NCI-H146 treated with DMSO at 0.1 percent for 48 hours (cell line): Measurements from ENCODE around the gene SLC46A3.
"Not testable (repeated sequence)": the region's sequence is repeated elsewhere in the genome, so short reads cannot be mapped to it uniquely, and the experiment has no call there.

Source experiments
- DNase-seq: peaks from one replicate; lab custom pipeline; 2025; ENCODE audit not compliant: unreplicated experiment; lab: John Stamatoyannopoulos, UW

SLC46A3 gene

DNA sequence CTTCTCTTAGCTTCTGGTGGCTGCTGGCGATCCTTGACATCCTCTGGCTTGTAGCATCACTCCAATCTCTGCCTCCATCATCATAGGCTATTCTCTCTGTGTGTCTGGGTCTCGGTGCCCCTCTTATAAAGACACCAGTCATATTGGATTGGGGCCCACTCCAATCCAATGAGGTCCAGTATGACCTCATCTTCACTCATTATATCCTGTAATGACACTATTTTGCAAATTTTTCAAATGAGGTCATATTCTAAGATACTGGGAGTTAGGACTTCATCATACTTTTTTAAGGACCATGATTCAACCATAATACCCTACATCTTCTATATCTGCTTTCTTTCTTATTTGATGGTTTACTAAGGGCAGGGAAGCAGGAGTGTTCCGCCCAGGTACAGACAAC lies 12.0 kb upstream of the SLC46A3 start:
- no peak for DNase-seq

DNA sequence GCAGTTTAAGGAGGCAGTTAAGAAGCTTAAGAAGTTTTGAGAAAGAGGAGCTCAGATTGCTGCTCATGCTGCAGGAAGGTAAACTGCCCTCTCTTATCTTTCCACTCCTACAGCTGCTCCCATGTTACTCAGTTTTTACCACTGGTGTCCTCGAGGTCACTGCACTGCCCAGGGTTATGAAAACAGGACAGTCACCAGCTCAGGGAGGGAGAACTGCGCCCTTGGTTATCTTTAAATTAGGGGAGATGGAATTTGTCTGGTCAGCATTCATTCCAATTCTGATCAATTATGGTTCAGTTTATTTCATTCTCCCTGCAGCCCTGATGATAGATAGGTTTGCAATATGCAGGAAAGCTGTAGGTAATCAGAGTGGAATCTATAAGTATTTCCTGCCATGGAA lies 10.8 kb upstream of the SLC46A3 start:
- no peak for DNase-seq

GRCh38 chr13:28728642-28729041 lies 9.9 kb upstream of the SLC46A3 start:
- DNase-seq: no peak

DNA sequence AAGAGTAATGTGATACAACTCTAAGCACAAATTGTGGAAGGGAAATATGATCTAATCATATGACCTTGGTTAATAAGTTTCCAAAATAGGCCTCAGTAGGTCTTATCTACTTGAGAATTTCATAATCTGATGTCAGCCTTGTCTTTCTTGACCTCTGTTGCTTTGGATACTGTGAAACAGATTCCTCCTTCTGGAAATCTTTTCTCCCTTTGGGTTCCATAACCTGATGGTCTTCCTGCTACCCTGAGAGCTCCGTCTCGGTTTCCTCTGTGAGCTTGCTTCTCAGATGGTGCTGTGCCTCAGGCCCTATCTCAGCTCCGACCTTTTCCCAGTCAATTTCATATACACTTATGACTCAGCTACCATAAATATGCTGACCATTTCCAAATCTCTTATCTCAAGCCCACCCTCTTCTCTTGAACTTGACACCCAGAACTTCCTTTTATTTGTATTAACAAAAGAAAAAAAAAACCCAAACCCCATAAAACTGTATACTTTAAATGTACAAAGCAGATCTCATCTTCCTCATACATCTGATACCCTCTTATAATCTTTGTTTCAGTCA lies 6.4 kb upstream of the SLC46A3 start:
- no peak for DNase-seq

DNA sequence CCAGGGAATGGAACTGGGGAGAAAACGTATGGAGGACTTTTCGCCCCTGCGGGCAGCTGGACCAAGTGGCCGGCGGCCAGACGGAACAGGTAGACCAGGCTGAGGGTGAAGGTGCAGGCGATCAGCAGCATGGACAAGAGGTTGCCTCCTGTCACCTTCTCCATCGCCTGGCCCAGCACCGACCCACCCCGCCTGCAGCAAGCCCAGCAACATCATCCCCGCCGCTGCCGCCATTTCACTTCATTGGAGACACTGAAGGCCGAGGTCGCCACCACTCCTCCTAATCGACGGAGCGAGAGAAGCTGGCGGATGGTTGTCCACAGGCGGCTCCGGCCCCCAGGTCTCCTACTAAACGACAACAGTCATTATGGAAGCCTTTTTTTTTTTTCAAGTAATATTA lies 5.0 kb upstream of the SLC46A3 start:
- no peak for DNase-seq

DNA sequence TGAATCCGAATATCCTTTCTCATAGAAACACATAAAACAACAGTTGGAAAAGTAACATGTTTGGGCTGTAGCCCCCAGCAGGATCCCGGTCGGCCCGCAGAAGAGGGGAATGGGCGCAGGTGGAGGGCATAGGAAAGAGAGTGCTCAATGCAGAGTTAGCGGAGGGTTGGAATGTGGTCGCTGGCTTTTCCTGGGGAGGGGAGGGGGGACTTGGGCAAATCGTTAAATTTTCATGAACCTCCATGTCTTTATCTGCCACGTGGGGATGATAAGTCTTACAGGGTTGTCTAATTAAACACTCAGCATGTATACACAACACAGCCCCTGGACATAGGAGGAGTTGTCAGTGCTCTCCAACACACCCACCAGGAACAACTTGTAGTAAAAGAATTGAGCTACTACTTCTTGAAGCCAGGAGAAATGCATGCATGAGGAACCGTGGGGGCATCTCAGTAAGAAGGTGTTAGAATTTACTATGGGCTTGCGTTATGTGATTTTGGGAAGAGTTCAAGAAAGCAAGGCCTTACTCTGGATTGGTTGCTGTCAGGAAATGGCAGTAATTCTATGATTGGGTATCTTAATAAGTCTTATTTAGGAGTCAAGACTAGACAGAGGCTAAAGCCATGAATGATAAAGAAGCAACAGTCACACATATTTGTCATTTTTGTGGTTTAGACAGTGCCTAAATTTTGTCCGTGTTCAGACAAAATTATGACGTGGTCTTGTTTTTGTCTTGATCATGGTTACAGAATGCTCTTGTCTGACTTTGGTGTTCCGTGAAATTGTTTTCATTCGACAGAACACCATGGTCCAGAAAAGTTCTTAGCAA lies 671 bp upstream of the SLC46A3 start:
- DNase-seq: no peak

GRCh38 chr13:28718196-28718542 lies 601 bp downstream of the SLC46A3 start:
- DNase-seq: no peak

DNA sequence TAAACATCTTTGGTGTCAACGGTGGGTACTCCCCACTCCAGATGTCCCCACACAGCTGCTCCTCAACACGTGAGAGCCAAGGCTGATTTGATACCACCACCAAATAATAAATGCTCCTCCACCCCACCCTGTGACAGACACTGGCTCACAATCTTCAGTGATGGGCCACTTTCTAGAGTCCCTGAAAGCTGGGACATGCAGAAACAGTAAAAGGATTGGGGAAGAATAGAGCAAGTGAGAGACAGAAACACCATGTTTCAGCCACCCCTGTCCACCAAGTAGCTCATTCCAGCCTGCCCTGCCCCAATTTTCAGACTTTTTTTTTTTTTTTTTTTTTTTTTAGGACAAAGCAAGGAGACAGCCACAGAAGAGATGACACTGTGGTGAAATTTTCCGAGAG lies 1.6 kb downstream of the SLC46A3 start:
- no peak for DNase-seq

- DNase-seq: no peak
Measured at GRCh38 chr13:28716511-28716910, 2.3 kb downstream of the SLC46A3 start.

DNA sequence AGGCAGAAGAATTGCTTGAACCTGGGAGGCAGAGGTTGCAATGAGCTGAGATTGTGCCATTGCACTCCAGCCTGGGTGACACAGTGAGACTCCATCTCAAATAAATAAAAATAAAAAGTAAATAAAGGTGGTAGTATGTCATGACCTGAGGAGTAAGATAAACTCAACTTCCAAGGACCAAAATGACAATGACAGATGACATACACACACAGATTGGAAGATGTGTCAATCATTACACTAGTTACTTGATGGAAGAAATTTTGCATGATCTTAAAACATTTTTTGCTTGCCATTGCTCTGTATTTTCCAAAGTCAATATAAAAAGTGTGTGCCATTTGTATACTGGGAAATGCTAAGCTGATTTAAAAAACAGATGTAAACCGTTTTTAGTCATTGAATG lies 4.1 kb downstream of the SLC46A3 start:
- no peak for DNase-seq

- no peak for DNase-seq
Measured at GRCh38 chr13:28710161-28710560, 8.6 kb downstream of the SLC46A3 start.

- no peak for DNase-seq
Measured at GRCh38 chr13:28707629-28708427, 10.9 kb downstream of the SLC46A3 start.

GRCh38 chr13:28705461-28706083 lies 13.2 kb downstream of the SLC46A3 start:
- no peak for DNase-seq

GRCh38 chr13:28704919-28705318 lies 13.9 kb downstream of the SLC46A3 start:
- no peak for DNase-seq

DNA sequence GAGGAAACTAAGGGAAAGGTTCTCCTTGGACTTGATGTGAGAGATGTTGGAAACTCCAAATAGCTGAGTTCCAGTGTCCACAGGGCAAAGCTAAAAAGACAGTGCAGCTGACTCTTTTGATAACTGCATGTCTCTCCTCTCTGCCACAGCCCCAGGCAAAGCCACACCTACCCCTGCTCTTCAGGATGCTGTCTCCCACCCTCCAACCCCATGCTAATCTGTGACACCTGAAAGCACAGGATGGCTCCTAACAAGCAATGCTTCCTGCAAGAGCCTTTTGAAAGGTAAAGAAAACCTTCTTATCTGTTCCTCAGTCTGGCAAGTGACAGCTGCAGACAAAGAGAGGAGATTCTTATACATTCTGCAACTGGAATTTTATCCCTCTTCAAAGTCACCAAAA lies 14.5 kb downstream of the SLC46A3 start:
- DNase-seq: no peak

- DNase-seq: no peak
Measured at GRCh38 chr13:28699246-28699645, 19.5 kb downstream of the SLC46A3 start.

GRCh38 chr13:28697441-28697840 lies 21.3 kb downstream of the SLC46A3 start:
- no peak for DNase-seq

DNA sequence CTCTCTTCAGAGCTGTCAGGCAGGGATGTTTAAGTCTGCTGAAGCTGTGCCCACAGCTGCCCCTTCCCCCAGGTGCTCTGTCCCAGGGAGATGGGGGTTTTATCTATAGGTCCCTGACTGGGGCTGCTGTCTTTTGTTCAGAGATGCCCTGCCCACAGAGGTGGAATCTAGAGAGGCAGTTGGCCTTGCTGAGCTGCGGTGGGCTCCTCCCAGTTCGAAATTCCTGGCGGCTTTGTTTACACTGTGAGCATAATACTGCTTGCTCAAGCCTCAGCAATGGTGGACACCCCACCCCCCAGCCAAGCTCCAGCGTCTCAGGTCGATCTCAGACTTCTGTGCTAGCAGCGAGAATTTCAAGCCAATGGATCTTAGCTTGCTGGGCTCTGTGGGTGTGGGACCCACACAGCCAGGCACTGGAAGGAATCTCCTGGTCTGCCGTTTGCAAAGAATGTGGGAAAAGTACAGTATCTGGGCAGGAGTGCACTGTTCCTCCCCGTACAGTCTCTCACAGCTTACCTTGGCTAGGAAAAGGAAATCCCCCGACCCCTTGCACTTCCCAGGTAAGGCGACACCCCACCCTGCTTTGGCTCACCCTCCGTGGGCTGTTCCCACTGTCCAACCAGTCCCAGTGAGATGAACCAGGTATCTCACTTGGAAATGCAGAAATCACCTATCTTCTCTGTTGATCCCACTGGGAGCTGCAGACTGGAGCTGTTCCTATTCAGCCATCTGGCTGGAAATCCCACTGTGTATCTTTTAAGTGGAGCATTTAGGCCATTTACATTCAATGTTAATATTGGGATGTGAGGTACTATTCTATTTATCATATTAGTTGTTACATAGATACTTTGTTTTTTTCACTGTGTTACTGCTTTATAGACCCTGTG lies 24.9 kb downstream of the SLC46A3 start:
- not testable (repeated sequence) for DNase-seq

DNA sequence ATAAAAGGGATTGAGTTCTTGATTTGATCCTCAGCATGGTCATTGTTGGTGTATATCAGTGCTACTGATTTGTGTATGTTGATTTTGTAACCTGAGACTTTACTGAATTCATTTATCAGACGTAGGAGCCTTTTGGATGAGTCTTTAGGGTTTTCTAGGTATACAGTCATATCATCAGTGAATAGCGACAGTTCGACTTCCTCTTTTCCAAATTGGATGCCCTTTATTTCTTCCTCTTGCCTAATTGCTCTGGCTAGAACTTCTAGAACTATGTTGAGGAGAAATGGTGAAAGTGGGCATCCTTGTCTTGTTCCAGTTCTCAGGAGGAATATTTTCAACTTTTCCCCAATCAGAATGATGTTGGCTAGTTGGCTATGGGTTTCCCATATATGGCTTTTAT lies 32.9 kb downstream of the SLC46A3 start:
- DNase-seq: no peak

DNA sequence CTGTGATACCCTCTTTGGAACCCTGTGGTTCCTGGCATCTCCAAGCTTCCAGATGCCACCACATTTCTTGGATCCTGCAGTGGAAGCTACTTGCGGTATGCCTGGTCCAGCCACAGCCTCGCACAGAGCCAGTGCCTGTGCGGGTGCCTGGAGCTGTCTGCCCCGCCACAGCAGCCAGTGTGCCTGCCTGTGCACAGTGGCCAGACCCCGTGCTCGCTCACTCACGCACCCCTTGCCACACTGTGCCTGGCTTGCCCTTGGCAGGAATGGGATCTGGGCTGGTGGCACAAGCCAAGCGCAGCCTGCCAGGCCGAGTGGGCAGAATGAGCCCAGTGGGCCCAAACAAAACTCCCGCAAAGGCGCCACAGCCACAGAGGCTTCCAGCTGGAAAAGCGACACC lies 33.7 kb downstream of the SLC46A3 start:
- DNase-seq: no peak

- no peak for DNase-seq
Measured at GRCh38 chr13:28684257-28684656, 34.5 kb downstream of the SLC46A3 start.
